Esophagus muscularis mucosa (tissue), 4 donors: ENCODE data around the gene DNAH2. TPM values are rescaled to one million over a fixed set of nuclear protein-coding genes. Genes with fewer than 3 reads are reported as not detected.

ENCODE experiments used
- DNase-seq: peaks from one replicate; pipeline ENCODE4 v3.0.0-alpha.2; 2017; ENCODE audit errors: extremely low spot score
- H3K27ac ChIP-seq, 4 donors: fragments of 200-600 bp; sonication (generic); replicated peaks in 1 of 4; 1 replicate in 3 of 4; 2 replicates in 1 of 4; pipeline ENCODE4 v1.5.1; 2016 to 2019; ENCODE audit warnings: mild to moderate bottlenecking in 1 of 4
- H3K27me3 ChIP-seq, 4 donors: fragments of 200-600 bp; sonication (generic); one replicate each; pipeline versions ENCODE4 v1.5.1 to v1.6.0; 2016 to 2019
- H3K36me3 ChIP-seq, 4 donors: fragments of 200-600 bp; sonication (generic); one replicate each; pipeline ENCODE4 v1.5.1; 2016 to 2019
- H3K4me1 ChIP-seq, 4 donors: fragments of 200-600 bp; sonication (generic); one replicate each; pipeline ENCODE4 v1.5.1; 2016 to 2019
- H3K4me3 ChIP-seq, 4 donors: fragments of 200-600 bp; sonication (generic); 1 replicate in 2 of 4; 2 replicates in 2 of 4; pipeline ENCODE4 v1.5.1; 2016 to 2019; ENCODE audit warnings: mild to moderate bottlenecking in 4 of 4, moderate library complexity in 1 of 4
- H3K9me3 ChIP-seq, 4 donors: fragments of 200-600 bp; sonication (generic); 1 replicate in 3 of 4; 2 replicates in 1 of 4; pipeline ENCODE4 v1.5.1; 2016 to 2019
- EP300 ChIP-seq: sonication (generic); formaldehyde crosslinking; IDR thresholded peaks from one replicate; pipeline ENCODE4 v1.6.1; 2017; ENCODE audit warnings: antibody characterized with exemption
- POLR2A ChIP-seq: fragments of 450-650 bp; IDR thresholded peaks from one replicate; pipeline ENCODE4 v1.6.1; 2017; ENCODE audit warnings: antibody characterized with exemption, moderate library complexity, mild to moderate bottlenecking, low read depth
- POLR2AphosphoS5 ChIP-seq, 2 donors: sonication (generic); formaldehyde crosslinking; IDR thresholded peaks; one replicate each; pipeline ENCODE4 v1.6.1; 2017; ENCODE audit warnings: antibody characterized with exemption in 2 of 2
- WGBS: methylation state at CpG from one replicate; pipeline ENCODE4 v1.1.5; 2018; 5-methylcytosine and 5-hydroxymethylcytosine counted together
- intact Hi-C: fragments of 100-400 bp; cut with DNase I; formaldehyde crosslinking; loops from one replicate; pipeline ENCODE4 v1.15.1; 2023
- total RNA-seq, 4 donors: library from RNA; depleted of rRNA; stranded (reverse); fragments of >200 nt; gene quantifications; one replicate each; pipeline versions ENCODE4 v1.1.0 to v1.2.1, GENCODE V29; 2016
- TF ChIP-seq, protein P1 (sequence below), 3 experiments: fragments of 200-600 bp in 2 of 3; fragments of 450-650 bp in 1 of 3; sonication (generic) in 2 of 3; IDR thresholded peaks; one replicate each; pipeline ENCODE4 v1.5.1; 2017 to 2019; ENCODE audit warnings: antibody characterized with exemption in 3 of 3, mild to moderate bottlenecking in 2 of 3, moderate library complexity in 1 of 3

Gene DNAH2
- total RNA-seq, 4 donors from 2014 or later, result under 0.01 to 0.17 (median 0.06) TPM

DNA sequence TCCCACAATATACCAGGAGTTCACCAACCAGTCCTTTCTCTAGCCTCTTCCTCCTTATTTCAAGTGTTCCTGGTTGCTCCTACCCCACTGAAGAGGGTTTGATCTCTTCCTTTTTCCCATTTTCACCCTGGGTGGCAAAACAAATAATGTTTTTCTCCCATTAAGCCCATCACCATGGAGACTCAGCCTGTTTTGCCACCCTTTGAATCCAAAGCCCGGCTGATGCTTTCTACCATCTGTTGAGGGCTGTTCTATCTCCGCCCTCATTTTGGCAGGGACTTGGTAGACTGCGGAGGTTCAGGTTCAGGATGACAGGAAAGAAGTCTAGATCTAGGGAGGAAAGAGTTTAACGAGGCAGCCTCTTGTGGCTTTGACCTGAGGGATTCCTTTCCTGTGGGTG, 2.6 kb downstream of the DNAH2 start:
- H3K27me3 ChIP-seq, result peaks cover 0 to 43% (median 0%) of the 10 kb centered on the region in 4 donors
- H3K4me3 ChIP-seq, result no peak overlapping the region
- H3K36me3 ChIP-seq, result no peaks in the 10 kb centered on the region
- no peak for DNase-seq
- intact Hi-C loops, result no loop called here
- peaks cover 18 to 25% (median 21%) of the 10 kb centered on the region in 4 donors for H3K4me1 ChIP-seq
- H3K27ac ChIP-seq, result no peak overlapping the region
- no peak for TF ChIP-seq POLR2A
- no peak for TF ChIP-seq EP300
- no peak for TF ChIP-seq POLR2AphosphoS5 (IDR thresholded peaks at IDR 0.05)
- TF ChIP-seq, protein P1, sequence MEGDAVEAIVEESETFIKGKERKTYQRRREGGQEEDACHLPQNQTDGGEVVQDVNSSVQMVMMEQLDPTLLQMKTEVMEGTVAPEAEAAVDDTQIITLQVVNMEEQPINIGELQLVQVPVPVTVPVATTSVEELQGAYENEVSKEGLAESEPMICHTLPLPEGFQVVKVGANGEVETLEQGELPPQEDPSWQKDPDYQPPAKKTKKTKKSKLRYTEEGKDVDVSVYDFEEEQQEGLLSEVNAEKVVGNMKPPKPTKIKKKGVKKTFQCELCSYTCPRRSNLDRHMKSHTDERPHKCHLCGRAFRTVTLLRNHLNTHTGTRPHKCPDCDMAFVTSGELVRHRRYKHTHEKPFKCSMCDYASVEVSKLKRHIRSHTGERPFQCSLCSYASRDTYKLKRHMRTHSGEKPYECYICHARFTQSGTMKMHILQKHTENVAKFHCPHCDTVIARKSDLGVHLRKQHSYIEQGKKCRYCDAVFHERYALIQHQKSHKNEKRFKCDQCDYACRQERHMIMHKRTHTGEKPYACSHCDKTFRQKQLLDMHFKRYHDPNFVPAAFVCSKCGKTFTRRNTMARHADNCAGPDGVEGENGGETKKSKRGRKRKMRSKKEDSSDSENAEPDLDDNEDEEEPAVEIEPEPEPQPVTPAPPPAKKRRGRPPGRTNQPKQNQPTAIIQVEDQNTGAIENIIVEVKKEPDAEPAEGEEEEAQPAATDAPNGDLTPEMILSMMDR (IDR thresholded peaks at IDR 0.05), result no peak
- H3K9me3 ChIP-seq, result no peaks in the 10 kb centered on the region
- WGBS, result 45% methylated on average over 4 of the region's 4 CpGs

- H3K4me1 ChIP-seq, result peaks cover 13 to 17% (median 16%) of the 10 kb centered on the region in 4 donors
- no peak overlapping the region for H3K27ac ChIP-seq
- H3K36me3 ChIP-seq, result no peaks in the 10 kb centered on the region
- WGBS, result 85% methylated on average over 2 of the region's 2 CpGs
- no peak for DNase-seq
- no peaks in the 10 kb centered on the region for H3K9me3 ChIP-seq
- intact Hi-C loops, result no loop called here
- H3K4me3 ChIP-seq, result no peak overlapping the region
- H3K27me3 ChIP-seq, result peaks cover 0 to 43% (median 0%) of the 10 kb centered on the region in 4 donors
- TF ChIP-seq EP300 (no peak), POLR2A (no peak), POLR2AphosphoS5 (IDR thresholded peaks at IDR 0.05) (no peak)
- TF ChIP-seq, protein P1 (IDR thresholded peaks at IDR 0.05), result no peak
Measured at GRCh38 chr17:7721612-7722011, 4.1 kb downstream of the DNAH2 start.

- TF ChIP-seq POLR2A (no peak), POLR2AphosphoS5 (IDR thresholded peaks at IDR 0.05) (no peak), EP300 (no peak)
- TF ChIP-seq, protein P1 (IDR thresholded peaks at IDR 0.05), result no peak
- intact Hi-C loops, result no loop called here
- no peak overlapping the region for H3K27ac ChIP-seq
- H3K27me3 ChIP-seq, result peaks cover 0 to 44% (median 0%) of the 10 kb centered on the region in 4 donors
- H3K4me1 ChIP-seq, result no peaks in the 10 kb centered on the region
- 56% methylated on average over 3 of the region's 3 CpGs for WGBS
- no peak overlapping the region for H3K4me3 ChIP-seq
- no peaks in the 10 kb centered on the region for H3K9me3 ChIP-seq
- H3K36me3 ChIP-seq, result no peaks in the 10 kb centered on the region
- DNase-seq, result no peak
Measured at GRCh38 chr17:7727886-7728285, 10.3 kb downstream of the DNAH2 start.

GRCh38 chr17:7729816-7730215, 12.3 kb downstream of the DNAH2 start:
- WGBS, result 70% methylated on average over 1 of the region's 1 CpG

More at GRCh38 chr17:7729816-7730215, 12.3 kb downstream of the DNAH2 start:
- Histone ChIP-seq H3K27me3 (peaks cover 0 to 27% (median 0%) of the 10 kb centered on the region in 4 donors), H3K27ac (no peak overlapping the region), H3K4me1 (no peaks in the 10 kb centered on the region), H3K36me3 (no peaks in the 10 kb centered on the region), H3K4me3 (no peak overlapping the region), H3K9me3 (no peaks in the 10 kb centered on the region)
- no peak for TF ChIP-seq EP300
- TF ChIP-seq POLR2A, result no peak
- TF ChIP-seq, protein P1 (IDR thresholded peaks at IDR 0.05), result no peak
- no peak for TF ChIP-seq POLR2AphosphoS5 (IDR thresholded peaks at IDR 0.05)
- no peak for DNase-seq
- intact Hi-C loops, result no loop called here
